ENCODE results near the gene WIPF2.

Gene WIPF2

DNA sequence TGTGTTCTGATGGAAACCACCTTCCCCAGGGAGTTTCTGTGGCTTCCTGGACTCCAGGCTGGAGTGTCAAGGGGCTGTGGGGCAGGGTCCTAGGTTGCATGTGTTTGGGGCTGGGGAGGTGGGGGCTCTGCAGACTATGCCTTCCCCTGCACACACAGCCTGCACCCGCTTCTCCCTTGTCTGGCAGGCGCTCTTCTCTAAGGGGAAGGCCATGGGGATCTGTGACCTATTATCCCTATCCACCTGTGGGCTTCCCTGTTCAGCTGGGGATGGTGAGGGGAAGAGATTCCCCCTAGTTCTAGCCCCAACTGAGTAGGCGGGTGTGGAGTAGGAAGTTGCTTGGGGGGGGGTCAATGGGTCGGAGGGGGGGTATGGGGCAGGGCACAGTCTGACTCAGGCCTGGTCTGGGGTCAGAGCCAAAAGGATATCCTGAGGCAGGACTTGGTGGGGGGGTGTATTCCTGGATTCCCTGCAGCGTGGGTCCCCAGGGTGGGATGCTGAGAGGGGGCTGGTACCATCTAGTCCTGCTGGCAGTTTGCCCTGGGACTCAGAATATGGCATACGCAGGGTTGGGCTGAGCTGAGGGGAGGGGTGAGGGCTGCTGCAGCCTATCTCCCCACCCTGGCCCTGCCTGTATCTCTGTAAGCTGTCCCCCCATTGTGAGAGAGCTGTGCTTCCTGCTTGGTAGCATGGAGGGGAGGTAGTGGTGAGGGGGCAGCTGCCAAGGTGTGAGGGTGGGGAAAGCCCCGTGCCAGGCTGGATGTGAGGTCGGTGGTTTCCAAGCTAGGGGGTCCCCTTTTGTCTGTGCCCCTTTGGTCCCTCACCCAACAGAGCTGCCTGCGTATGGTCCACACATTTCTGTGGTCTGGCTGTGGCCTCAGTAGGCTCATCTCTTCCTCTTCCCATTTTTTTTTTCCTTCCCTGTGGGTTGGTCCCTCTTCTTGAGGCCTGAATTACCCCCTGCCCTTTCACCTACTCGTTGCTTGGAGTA is 104.6 kb downstream of the WIPF2 start:
- Histone ChIP-seq H3K4me3 (ENCODE audit: low read length in 2 of 2) (no peak overlapping the region), H3K4me2 (ENCODE audit: insufficient read depth, low read length, poor library complexity, severe bottlenecking) (no peak overlapping the region), H4K8ac (ENCODE audit: low read depth, low read length) (no peak overlapping the region), H3K14ac (ENCODE audit: low read length) (no peak overlapping the region), H2BK15ac (ENCODE audit: low read length) (no peak overlapping the region), H4K91ac (ENCODE audit: low read depth, low read length, poor library complexity) (no peak overlapping the region), H3K23ac (ENCODE audit: low read depth, low read length, poor library complexity) (no peak overlapping the region), H3K79me1 (ENCODE audit: low read depth, low read length) (peaks cover 10% of the 10 kb centered on the region), H2BK120ac (ENCODE audit: low read depth, low read length) (no peak overlapping the region), H2AFZ (ENCODE audit: low read length) (no peak overlapping the region), H2BK12ac (ENCODE audit: low read length) (no peak overlapping the region), H3K18ac (ENCODE audit: low read length) (peak overlapping the region; percentile 58), H3K36me3 (replicated peaks in 1 of 2; ENCODE audit: control insufficient read depth in 2 of 2, insufficient read depth in 2 of 2, low read length in 2 of 2) (no peaks in the 10 kb centered on the region), H3K9ac (ENCODE audit: low read depth, low read length, poor library complexity) (no peak overlapping the region), H2AK5ac (ENCODE audit: low read depth, low read length) (peak overlapping the region; percentile 13), H3K4me1 (ENCODE audit: control insufficient read depth in 2 of 2, insufficient read depth in 1 of 2, low read depth in 1 of 2, low read length in 2 of 2) (peaks cover 18 to 29% of the 10 kb centered on the region in 2 donors), H3K9me3 (replicated peaks in 1 of 2; ENCODE audit: control insufficient read depth in 2 of 2, insufficient read depth in 1 of 2, low read depth in 1 of 2, low read length in 2 of 2) (no peaks in the 10 kb centered on the region), H2BK5ac (ENCODE audit: low read length) (no peak overlapping the region), H3K4ac (ENCODE audit: low read length) (no peak overlapping the region), H3K27me3 (ENCODE audit: control insufficient read depth in 3 of 3, insufficient read depth in 3 of 3, low read depth in 1 of 3, low read length in 3 of 3) (peaks cover 0 to 5% (median 0%) of the 10 kb centered on the region in 3 experiments), H3K27ac (replicated peaks; ENCODE audit: low read length) (no peak overlapping the region)
- no CpG with 5 or more reads among the region's 10 CpGs for WGBS, 2 donors (ENCODE audit: extremely low coverage in 2 of 2, insufficient read length in 2 of 2, insufficient replicate concordance in 1 of 2)
- no peak for DNase-seq (ENCODE audit: low spot score)

DNA sequence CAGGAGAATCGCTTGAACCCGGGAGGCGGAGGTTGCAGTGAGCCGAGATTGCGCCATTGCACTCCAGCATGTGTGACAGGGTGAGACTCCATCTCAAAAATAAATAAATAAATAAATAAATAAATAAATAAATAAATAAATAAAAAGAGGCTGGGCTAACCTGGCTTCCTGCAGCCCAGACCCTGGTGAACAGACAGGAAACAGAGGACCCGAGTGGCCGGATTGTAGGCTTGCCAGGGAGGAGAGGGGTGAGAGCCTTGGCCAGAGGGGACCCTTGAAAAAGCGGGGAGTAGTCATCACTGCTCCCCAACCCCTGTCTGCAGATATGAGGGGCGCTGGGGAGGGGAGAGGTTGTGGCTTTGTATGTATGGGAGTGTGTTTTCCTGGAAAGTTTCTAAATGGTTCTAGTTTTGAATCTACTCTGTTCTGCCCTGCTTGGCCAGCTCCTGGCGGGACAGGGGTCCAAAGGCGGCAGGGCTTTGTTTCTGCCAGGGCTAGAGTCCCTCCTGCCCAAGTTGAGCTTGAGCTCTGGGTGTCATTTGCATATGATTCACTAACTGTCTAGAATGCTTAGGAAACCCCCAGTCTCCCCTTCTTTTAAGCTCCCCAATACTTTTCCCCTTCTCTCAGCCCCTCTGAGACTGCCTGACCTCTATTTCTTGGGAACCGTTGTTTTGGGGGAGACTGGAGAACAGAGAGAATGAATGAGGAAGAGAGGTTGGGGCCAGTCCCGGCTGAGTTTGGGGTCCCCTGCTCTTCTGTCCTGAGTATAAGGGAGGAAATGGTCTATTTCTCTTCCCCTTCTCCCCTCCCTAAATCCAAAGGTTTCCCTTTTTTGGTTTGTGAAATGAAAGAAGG is 106.3 kb downstream of the WIPF2 start:
- Histone ChIP-seq H3K14ac (ENCODE audit: low read length) (no peak overlapping the region), H2BK5ac (ENCODE audit: low read length) (no peak overlapping the region), H4K91ac (ENCODE audit: low read depth, low read length, poor library complexity) (no peak overlapping the region), H2AFZ (ENCODE audit: low read length) (no peak overlapping the region), H3K23ac (ENCODE audit: low read depth, low read length, poor library complexity) (no peak overlapping the region), H4K8ac (ENCODE audit: low read depth, low read length) (no peak overlapping the region), H3K4me3 (ENCODE audit: low read length in 2 of 2) (no peak overlapping the region), H2BK12ac (ENCODE audit: low read length) (no peak overlapping the region), H3K4me2 (ENCODE audit: insufficient read depth, low read length, poor library complexity, severe bottlenecking) (no peak overlapping the region), H3K79me1 (ENCODE audit: low read depth, low read length) (peaks cover 10% of the 10 kb centered on the region), H3K4me1 (ENCODE audit: control insufficient read depth in 2 of 2, insufficient read depth in 1 of 2, low read depth in 1 of 2, low read length in 2 of 2) (peaks cover 14 to 24% of the 10 kb centered on the region in 2 donors), H3K36me3 (replicated peaks in 1 of 2; ENCODE audit: control insufficient read depth in 2 of 2, insufficient read depth in 2 of 2, low read length in 2 of 2) (no peaks in the 10 kb centered on the region), H2BK120ac (ENCODE audit: low read depth, low read length) (no peak overlapping the region), H3K27me3 (ENCODE audit: control insufficient read depth in 3 of 3, insufficient read depth in 3 of 3, low read depth in 1 of 3, low read length in 3 of 3) (no peaks in the 10 kb centered on the region), H2BK15ac (ENCODE audit: low read length) (no peak overlapping the region), H3K9ac (ENCODE audit: low read depth, low read length, poor library complexity) (no peak overlapping the region), H3K9me3 (replicated peaks in 1 of 2; ENCODE audit: control insufficient read depth in 2 of 2, insufficient read depth in 1 of 2, low read depth in 1 of 2, low read length in 2 of 2) (no peaks in the 10 kb centered on the region), H2AK5ac (ENCODE audit: low read depth, low read length) (peak overlapping the region; percentile 30), H3K27ac (replicated peaks; ENCODE audit: low read length) (no peak overlapping the region), H3K4ac (ENCODE audit: low read length) (no peak overlapping the region), H3K18ac (ENCODE audit: low read length) (no peak overlapping the region)
- WGBS, 2 donors (ENCODE audit: extremely low coverage in 2 of 2, insufficient read length in 2 of 2, insufficient replicate concordance in 1 of 2), result no CpG with 5 or more reads among the region's 13 CpGs
- no peak for DNase-seq (ENCODE audit: low spot score)

DNA sequence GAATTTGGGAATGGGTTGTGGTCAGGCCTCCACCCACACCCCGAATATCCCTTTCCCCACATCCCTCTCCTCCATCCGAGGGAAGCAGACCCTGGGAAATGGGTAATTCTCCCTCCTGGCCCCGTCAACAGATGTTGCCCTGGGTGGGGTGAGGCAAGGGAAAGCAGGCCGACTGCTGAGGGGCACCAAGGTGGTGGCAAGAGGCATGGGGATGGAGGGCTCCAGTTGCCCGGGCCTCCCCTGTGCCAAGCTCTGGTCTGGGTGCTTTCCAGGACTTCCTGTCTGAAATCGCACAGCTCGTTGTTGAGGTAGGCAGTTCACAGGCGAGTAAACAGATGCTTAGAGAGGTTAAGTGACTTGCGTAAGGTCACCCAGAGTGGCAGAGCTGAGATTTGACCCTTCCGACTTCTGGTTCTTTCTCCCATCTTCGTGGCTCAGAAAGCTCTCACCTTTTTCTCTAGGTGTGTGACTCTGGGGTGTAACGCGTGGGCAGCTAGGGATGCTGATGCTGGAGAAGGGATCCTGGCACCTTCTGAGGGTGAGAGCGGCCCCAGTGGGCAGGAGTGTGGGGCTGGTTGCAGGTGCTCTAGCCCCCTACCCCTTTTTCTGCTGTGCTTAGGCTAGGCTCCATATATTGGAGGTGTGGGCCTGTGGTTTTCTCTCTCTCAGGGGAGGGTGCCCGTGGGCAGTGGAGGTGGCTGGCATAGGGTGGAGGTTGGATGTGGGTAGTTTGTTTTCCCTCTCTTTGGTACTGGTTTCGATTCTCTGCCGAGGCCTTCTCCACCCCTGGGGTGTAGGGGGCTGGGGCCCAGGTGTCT is 107.1 kb downstream of the WIPF2 start:
- Histone ChIP-seq H3K4ac (ENCODE audit: low read length) (no peak overlapping the region), H3K9ac (ENCODE audit: low read depth, low read length, poor library complexity) (no peak overlapping the region), H3K4me2 (ENCODE audit: insufficient read depth, low read length, poor library complexity, severe bottlenecking) (no peak overlapping the region), H2BK120ac (ENCODE audit: low read depth, low read length) (no peak overlapping the region), H2BK15ac (ENCODE audit: low read length) (no peak overlapping the region), H4K91ac (ENCODE audit: low read depth, low read length, poor library complexity) (no peak overlapping the region), H3K18ac (ENCODE audit: low read length) (no peak overlapping the region), H2AFZ (ENCODE audit: low read length) (no peak overlapping the region), H4K8ac (ENCODE audit: low read depth, low read length) (no peak overlapping the region), H3K9me3 (replicated peaks in 1 of 2; ENCODE audit: control insufficient read depth in 2 of 2, insufficient read depth in 1 of 2, low read depth in 1 of 2, low read length in 2 of 2) (no peaks in the 10 kb centered on the region), H3K27me3 (ENCODE audit: control insufficient read depth in 3 of 3, insufficient read depth in 3 of 3, low read depth in 1 of 3, low read length in 3 of 3) (no peaks in the 10 kb centered on the region), H2BK12ac (ENCODE audit: low read length) (no peak overlapping the region), H3K14ac (ENCODE audit: low read length) (no peak overlapping the region), H3K4me1 (ENCODE audit: control insufficient read depth in 2 of 2, insufficient read depth in 1 of 2, low read depth in 1 of 2, low read length in 2 of 2) (peaks cover 11 to 21% of the 10 kb centered on the region in 2 donors), H2AK5ac (ENCODE audit: low read depth, low read length) (no peak overlapping the region), H3K36me3 (replicated peaks in 1 of 2; ENCODE audit: control insufficient read depth in 2 of 2, insufficient read depth in 2 of 2, low read length in 2 of 2) (peaks cover 0 to 3% of the 10 kb centered on the region in 2 donors), H3K27ac (replicated peaks; ENCODE audit: low read length) (no peak overlapping the region), H3K23ac (ENCODE audit: low read depth, low read length, poor library complexity) (peak overlapping the region; percentile 58), H2BK5ac (ENCODE audit: low read length) (peak overlapping the region; percentile 39), H3K4me3 (ENCODE audit: low read length in 2 of 2) (no peak overlapping the region), H3K79me1 (ENCODE audit: low read depth, low read length) (peaks cover 10% of the 10 kb centered on the region)
- no CpG with 5 or more reads among the region's 17 CpGs for WGBS, 2 donors (ENCODE audit: extremely low coverage in 2 of 2, insufficient read length in 2 of 2, insufficient replicate concordance in 1 of 2)
- no peak for DNase-seq (ENCODE audit: low spot score)
